ENCODE data around the gene PDGFB.

Gene PDGFB

DNA sequence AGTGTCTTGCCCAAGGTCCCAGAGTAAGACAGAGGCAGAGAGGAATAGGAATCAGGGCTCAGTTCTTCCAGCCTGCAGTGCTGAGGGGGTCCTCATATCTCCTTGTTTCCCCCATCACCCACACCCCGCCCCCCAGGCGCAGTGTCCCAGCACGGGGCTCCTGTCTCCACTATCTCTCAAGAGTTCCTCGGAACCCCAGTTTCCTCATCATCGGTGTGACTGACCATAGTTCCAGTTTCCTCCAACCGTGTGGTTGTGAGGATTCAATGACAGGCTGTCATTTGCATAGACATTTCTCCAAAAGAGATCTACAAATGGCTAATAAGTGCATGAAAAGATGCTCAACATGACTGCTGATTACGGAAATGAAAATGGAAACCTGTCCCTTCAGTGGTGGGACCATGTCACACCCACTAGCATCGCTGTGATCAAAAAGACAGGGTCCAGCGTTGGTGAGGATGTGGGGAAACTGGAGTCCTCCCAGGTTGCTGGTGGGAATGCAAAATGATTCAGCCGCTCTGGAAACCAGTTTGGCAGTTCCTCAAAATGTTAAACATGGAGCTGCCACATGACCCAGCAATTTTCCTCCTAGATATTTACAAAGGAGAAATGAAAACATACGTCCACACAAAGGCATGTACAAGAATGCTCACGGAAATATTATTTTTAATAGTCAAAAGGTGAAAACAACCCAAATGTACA, 31.8 kb upstream of the PDGFB start:
- DNase-seq: no peak

DNA sequence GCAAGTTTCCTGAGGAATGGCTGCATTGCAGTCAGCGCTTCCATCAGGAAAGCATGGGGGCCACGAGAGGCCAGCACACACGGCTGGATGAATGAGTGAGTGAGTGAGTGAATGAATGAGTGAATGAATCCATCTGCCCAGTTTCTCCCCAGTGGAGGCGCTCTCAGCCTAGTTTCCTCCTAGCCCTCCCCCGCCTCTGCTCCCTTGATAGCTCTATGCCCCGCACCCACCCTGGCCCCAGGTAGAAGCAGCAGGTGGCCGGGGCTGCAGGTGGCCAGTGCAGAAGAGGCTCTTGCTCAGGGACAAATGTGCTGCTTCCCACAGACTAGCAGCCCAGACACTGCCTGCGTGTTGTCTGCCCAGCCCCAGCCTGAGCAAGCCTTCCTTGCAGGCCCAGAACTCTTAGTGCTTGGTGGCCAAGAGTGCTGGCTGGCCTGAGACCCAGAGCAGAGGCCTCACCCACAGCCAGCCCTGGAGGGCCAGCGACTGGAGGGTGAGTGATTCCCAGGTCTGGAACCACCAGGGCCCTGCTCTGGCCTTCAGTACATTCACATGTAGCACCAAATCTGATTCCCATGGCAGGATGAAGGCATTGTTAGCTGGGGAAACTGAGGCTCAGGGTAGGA, 31.1 kb upstream of the PDGFB start:
- DNase-seq: no peak

DNA sequence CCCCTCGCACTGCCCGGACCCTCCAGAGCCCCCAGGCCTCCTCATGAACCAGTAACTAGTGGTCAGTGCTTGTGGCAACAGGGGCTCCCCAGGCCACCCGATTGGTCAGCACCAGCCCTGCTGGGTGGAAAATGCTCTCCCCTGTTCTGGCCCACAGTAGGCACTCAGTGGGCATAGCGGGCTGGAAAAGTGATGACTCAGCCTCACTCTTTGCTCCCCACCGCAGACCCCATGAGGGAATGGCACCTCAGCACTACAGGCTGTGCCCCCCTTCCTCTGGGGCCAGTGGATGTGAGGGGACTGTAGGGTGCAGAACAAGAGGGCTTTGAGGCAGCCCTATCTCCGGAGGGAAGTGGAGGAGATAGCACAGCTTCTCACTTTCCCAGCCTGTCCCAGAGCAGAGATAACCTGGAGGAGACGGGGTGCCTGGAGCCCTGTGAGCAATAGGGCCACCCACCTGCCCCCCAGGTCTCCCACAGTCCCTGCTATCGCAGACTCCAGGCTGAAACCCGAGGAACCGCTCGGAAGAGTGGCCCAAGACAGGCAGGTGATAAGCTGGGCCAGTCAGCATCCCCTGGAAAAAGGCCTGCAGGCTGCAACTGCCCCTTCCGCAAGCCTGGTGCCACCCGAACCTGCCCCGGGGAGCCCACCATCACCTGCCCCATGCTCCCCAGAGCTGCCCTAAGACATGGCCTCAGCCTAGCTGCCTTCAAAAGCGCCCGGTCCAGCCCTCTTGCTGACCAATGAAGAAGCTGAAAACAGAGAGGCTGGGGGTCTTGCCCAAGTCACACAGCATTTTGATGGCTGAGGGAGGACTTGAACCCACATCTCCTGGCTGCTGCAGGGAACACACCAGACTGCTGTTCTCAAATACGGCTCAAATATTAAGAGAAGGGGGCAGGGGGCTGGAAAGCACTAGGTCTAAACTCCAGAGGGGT, 29.4 kb upstream of the PDGFB start:
- DNase-seq: no peak

DNA sequence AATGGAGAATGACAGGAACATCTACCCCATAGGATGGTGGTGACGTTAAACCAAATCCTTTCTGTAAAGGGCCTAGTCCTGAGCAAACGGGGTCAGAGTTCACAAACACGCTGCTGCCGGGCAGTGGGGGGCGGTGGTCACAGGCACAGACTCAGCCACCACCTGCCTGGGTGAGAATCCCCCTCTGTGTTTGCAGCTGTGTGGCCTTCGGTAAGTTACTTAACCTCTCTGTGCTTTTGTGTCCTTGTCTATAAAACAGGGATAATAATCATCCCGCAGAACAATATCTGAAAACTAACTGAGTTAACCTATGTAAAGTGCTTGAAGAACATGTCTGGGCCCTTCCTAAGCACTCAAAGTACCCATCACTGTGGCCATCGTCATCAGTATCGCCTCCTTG, 26.0 kb upstream of the PDGFB start:
- DNase-seq: no peak

DNA sequence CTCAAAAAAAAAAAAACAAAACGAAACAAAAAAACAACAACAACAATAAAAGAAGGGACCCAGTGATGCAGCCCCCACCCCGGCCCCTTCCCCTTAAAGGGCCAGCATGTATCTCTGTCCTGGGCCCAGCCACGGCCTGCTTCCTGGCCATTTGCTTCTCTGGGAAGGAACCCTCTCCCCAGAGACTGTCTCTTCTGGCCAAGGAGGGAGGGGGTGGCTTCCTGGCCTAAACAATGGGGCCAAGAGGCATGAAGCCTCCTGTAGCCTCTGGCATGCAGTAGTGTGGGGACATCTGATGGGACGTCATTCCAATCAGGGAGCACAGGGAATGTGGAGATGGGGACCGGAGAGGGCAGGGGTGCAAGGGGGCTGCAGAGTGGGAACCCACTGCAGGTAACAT, 25.5 kb upstream of the PDGFB start:
- DNase-seq: no peak

DNA sequence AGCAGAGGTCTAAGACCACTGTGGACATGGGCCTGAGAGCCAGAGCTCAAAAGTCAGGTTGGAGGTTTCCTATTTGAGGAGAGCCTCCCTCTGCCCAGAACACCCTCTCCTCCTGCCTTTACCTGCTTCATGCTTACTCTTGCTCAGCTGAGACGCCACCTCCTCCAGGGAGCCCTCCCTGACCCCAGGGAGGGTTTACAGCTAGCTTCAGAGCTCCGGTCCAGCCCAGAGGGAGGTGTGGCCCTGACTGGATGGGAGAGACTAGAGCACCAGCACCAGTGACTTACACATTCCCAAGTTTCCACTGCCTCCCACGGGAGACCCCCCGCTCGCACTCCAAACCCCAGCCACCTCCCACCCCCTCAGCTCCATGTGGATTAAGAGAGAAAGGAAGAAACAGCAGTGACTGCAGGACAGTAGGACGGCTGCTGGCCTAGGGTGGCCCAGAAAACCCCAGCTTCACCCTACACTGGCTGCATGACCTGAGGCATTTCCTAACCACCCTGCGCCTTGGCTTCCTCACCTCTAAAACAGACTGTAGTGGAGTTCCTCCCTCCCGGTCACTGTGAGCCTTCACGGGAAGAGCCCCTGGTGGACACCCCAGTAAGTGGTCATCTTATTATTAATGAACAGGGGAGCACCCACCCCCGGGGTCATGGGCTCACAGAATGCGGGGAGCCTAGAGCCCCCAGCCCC, 24.5 kb upstream of the PDGFB start:
- DNase-seq: no peak

DNA sequence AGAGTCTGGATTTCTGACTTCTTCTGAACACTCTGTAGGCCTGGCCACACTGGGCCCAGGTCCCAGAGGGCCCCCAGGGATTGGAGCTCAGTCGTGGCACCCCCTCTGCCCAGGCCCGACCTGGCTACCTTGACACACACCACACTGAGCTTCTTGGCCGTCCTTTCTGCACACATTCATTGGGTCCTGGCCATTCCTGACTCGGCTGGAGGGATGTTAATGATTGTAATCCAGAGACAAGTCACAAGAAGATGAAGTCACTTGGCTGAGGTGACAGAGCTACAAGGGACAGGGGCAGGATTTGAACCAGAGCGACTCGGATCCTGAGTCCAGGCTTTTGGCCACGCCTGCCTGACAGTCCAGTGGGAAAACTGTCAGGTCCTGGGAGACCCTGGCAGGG, 23.9 kb upstream of the PDGFB start:
- DNase-seq: no peak

DNA sequence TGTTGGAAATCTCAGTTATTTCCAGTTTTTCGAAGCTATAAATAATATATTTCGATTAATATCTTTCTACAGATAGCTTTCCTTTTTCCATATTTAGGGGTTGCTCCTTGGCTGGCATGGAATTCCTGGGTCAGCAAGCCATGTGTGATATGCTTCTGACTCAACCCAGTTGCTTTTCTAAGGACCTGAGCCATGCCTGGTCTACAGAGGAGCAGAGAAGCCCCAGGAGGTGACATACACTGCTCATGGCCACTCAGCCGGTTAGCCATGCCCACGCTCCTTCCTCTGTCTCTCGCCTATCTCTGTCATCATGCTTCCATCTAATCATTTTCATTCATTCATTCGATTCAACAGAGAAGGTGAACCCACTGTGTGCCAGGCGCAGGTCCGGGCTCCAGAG, 23.2 kb upstream of the PDGFB start:
- no peak for DNase-seq

DNA sequence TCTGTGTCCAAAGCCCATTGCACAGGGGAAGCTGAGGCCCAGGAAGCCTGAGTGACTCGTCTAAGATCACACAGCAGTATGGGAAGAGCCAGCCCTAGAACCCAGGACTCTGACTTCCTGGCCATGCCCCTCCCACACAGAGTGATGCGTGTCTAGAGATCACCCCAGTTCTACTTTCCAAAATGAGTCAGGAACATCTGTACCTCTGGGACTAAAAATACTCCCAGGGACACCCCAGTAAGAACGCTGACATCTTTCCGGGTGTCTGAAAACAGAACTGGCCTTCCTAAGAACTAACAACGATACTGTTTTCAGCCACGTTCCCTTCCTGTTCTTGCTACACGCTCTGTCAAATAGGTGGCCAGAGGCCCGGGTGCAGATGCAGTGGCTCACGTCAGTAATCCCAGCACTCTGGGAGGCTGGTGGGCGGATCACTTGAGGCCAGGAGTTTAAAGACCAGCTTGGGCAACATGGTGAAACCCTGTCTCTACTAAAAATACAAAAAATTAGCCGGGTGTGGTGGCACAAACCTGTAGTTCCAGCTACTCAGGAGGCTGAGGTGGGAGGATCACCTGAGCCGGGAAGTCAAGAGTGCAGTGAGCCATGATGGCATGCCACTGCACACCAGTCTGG, 21.7 kb upstream of the PDGFB start:
- no peak for DNase-seq

DNA sequence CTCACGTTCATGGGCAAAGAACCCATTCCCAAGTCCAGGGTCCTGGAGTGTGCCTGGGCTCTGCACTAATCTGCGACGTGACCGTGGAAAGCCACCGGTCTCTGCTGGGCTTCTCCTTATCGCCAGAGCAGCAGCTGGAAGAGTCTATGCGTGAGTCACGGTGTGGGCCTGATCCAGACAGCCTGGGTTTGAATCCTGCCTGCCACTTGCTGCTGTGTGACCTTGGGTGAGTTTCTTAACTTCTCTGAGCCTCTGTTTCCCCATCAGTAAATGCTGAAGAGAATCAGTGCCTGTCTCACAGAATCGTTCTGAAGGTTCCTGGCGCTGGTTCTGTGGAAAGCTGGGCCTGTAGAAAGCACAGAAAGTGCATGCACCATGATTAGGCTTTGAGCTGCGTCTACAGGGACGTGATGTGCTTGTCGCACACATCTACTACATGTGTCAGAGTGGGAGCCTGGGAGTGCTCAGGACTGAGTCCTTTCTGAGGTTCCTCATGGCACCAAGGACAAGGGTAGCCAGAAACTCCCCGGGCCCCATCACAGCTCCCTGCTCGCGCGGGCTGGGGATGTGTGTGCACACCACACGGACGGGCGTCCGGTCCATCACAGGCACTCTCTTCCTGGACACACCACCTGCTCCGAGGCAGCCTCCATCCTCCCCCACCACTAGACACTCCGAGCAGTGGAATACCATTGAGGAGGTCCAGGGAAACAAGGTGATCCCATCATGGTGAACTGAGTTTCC, 20.5 kb upstream of the PDGFB start:
- DNase-seq: no peak

DNA sequence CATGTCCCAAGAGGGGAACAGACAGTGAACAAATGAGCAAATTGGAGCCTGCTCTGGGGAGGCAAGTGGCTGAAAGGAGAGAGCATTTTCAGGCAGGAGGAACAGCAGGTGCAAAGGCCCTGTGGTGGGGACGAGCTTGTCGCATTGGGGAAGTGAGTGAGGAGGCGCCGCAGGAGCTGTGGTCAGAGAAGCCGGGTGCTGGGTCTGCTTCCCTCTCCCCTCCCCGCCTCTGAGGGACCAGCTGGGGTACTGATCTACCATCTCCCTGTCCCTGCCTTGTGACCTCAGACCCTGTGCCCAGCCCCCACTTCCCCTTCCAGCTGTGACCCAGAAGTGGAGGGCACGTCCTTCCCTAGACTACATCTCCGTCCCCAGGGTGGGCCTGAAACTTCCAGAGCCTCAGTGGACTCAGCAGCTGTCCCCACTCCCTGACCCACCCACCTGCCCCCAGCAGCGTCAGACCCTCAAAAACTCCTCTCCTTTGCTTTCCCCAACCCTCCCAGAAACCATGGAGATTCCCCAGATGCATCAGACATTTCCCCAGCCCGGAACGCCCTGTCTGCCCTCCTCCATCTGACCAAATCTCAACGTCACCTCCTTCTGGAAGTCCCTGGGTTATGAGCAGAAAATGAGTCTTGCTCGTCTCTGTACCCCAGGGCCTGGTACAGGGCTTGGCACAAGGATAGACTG, 19.7 kb upstream of the PDGFB start:
- no peak for DNase-seq

DNA sequence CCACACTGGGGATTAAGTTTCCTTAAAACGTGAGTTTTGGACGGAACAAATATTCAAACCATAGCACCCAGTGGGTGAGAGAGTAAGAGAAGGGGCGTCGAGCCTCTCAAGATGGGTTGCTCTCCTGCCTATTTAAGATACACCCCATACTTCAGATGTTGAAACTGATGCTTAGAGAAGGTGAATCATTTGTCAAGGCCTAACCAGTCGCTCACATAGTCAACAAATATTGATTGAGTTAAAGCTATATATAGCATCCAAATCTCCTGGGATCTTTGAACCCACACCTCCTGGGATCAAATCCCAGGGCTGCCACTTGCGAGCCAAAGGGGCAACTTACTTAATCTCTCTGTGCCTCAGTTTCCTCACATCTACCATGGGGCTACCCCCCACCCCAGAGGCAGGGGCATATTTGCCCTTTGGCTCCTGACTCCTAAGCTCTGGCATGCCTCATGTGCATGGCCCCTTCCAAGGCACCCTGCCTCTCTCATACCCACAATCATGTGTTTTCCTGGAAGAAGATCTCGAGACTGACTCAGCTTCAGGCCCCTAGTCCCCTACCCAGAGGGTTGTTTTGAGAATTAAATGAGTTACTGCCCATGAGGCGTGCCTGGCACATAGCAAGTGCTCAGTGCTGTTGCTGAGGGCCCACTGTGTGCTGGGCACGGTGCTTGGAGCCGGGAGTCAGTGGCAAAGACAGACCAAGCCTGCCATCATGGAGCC, 19.0 kb upstream of the PDGFB start:
- no peak for DNase-seq

DNA sequence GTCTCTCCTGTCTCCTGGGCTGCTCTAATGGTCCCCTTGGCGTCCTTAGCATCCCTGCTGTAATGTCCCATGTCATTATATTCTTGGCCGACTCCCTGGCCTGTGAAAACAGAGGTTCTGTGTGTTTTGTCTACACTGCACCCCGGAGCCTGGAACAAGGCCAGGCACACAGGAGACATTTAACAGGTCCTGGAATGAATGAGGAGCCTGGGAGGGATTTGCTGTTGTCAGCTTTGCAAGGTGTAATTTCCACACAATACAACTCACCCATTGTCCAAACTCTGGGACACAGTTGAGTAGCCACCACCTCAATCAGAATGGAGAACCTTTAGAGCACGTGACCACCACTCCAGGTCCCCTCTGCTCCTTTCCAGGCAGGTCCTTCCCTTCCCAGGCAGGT, 14.9 kb upstream of the PDGFB start:
- no peak for DNase-seq

DNA sequence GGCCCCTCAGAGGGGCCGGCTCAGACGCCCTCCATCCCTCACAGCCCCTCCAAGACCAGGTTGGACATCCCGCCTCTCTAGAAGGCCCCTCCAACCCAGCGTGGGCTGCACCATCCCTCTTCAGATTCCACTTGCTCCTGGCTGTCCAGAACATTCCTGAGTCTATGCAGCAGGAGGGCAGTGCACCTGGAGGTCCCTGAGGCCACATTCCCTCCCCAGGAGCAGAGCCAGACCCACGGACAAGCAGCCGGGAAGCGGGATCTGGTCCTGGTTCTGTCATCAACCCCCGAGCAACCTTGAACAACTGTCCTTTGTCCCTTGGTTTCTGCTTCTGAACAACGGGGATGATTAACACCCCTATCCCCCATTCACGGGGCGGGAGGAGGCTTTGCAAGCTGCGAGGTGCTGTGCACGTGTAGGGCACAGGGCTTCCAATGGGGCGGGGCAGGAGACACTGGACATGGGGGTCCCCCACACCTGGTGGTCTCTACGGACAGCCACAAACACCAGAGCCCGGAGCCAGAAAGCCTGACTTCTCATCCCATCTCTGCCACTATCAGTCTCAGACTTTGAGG, 13.2 kb upstream of the PDGFB start:
- no peak for DNase-seq

DNA sequence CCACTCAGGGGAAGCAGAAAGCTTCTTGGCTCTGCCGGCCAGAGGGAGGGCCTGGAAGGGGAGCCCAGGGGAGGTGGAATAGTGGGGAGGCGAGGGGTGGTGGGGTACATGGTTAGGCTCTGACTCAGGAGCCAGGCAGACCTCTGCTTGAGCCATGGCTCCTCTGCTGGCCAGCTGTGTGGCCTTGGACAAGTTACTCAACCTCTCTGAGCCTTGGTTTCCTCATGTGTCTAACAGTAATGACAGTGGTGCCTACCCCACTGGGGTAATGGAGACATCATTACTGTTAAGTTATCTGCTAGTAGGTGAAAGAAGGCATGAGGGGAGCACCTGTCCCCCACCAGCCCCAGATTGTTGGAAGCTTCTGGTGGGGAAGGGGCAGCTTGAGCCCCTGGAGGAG, 12.2 kb upstream of the PDGFB start:
- no peak for DNase-seq

DNA sequence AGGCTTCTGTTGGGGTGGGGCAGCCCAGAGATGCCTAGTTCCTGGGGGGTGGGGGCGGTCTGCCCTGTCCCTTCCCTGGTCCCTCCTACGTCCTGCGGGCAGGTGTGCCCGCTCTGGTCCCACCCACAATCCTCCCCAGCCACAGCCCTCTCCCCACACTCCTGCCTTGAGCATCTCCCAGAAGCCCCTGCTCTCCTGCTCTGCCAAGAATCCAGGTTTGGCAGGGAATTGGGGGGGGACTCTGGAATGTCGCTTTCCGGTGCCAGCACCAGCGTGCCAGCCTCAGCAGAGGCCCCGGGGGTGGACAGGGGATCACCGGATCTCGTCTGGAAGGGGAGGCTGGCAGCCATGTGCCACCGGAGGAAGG, 11.4 kb upstream of the PDGFB start:
- no peak for DNase-seq

DNA sequence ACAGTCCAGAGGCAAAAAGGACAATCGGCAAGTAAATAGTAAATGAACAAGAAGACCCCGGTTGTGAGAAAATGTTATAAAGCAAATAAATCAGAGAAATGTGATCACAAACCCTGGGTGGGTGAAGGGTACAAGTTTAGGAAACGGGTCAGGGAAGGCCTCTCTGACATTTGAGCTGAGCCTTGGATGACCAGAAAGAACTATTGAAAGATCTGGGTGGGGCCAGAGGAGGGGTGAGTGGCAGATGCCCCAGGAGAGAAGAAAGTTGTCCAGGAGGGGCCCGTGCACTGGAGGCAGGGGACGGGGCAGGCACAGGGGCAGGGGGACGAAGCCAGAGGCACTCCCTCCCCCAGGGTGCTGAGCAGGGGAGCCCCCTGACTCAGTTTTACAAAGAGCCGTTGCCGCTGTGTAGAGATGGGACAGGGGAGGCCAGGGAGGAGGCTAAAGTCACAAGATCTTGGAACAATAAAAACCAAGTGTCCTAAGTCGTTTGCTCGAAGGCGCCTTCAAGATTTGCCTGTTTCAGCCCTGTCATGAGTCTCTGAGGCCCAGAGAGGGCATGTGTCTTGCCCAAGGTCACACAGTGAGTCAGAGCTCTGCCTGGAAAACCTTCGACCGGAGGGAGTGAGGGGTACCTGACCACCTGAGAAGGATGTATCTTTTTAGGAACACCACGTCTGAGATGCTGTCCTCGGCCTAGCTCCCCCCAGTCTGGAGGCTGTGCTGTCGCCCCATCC, 10.8 kb upstream of the PDGFB start:
- no peak for DNase-seq

DNA sequence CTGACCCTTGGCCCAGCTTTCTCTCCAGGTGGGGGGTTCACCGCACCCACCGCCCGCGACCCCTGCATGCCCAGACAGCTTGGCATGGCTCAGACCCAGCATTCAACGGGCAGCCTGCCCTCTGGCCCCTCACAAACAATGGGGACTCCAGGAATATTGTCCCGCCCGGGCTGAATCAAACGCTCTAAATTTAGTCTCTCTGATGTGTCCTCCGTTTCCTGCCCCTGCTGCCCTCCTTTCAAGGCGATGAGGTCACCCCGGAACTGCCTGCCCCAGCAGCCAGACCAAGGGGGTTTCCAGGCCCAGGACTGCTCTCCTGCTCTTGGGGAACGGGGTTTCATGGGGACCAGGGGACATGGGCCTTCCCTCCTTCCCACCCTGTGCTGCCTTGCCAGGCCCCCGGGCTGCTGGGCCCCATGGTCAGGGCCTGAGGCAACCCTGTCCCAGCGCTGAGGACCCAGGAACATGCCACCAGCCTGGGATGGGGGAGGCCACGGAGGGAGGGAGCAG, 10.1 kb upstream of the PDGFB start:
- DNase-seq: no peak

DNA sequence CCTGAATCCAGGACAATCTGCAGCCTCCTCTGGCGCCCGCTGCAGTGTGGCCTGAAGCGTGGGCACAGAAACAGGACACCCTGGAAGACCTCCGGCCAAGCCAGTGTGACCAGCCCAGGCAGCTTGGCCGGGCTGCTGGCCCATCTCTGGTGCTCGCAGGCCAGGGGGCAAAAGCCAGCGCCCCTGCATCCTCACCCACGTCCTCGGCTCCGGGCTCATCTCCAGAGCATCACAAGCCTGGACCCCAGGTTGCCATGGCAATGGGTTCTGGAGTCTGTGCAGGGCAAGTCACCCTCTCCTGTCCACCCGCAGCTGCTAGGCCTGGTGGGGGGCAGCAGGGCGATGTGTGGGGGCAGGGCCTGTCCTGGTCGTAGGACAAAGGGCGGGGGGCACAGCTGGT, 9.3 kb upstream of the PDGFB start:
- DNase-seq: no peak
